ENCODE measurements around the gene SVIL. TPM values are rescaled to one million over a fixed set of nuclear protein-coding genes. Genes with fewer than 3 reads are reported as not detected.

Gene SVIL
- total and polyA plus RNA-seq, 2 of the 13 experiments (the other 11 are each of a cell fraction or from before 2014, with no cell fraction given): 3.9 to 12.1 TPM

GRCh38 chr10:29540016-29540415, 94.8 kb downstream of the SVIL start:
- H3K79me2 ChIP-seq (ENCODE audit: insufficient read depth, low read length): no peaks in the 10 kb centered on the region
- FAIRE-seq: no peak
- in situ Hi-C loops (cut with HindIII; ENCODE audit: extremely low pct_ligation_motif_present, low pct_unique_long_range_greater_than_20kb): no loop called here
- POLR2A ChIA-PET: no interaction called here
- DNase-seq (ENCODE audit: low spot score): no peak
- 98% methylated on average over 10 of the region's 10 CpGs for WGBS (ENCODE audit: low lambda C conversion rate)
- no peak overlapping the region for H3K27ac ChIP-seq (ENCODE audit: extremely low read length, insufficient read depth, low read length)
- no peaks in the 10 kb centered on the region for H3K36me3 ChIP-seq (replicated peaks in 1 of 2; ENCODE audit: control insufficient read depth in 1 of 2, insufficient read depth in 2 of 2, low read length in 2 of 2)
- CTCF ChIA-PET (ENCODE audit: low intra/inter-chr PET ratio, low total read pairs): no interaction called here
- H3K9ac ChIP-seq (ENCODE audit: insufficient read depth, low read depth, low read length): no peak overlapping the region
- no peaks in the 10 kb centered on the region for H4K20me1 ChIP-seq (ENCODE audit: insufficient read depth, low read length)
- intact Hi-C loops (cut with micrococcal nuclease; ENCODE audit: unreplicated experiment): no loop called here
- BruUV-seq (replicated peaks): no TSS peak
- H3K4me2 ChIP-seq (ENCODE audit: low read depth, low read length): no peak overlapping the region
- no peak for ATAC-seq
- peaks cover 18% of the 10 kb centered on the region for H3K4me1 ChIP-seq (ENCODE audit: insufficient read depth, low read length)
- H3K9me3 ChIP-seq (ENCODE audit: low read length): no peaks in the 10 kb centered on the region
- H2AFZ ChIP-seq (ENCODE audit: low read length): no peak overlapping the region
- TF ChIP-seq HOXA5 (CRISPR knock-in tag; IDR thresholded peaks at IDR 0.05): no peak
- TF ChIP-seq ZNF20 (CRISPR knock-in tag; IDR thresholded peaks at IDR 0.05): no peak
- no peak for TF ChIP-seq KLF16 (CRISPR knock-in tag; IDR thresholded peaks at IDR 0.05)
- no peak for TF ChIP-seq PPARG (CRISPR knock-in tag; conservative IDR thresholded peaks at IDR 0.05)
- no peak for TF ChIP-seq ZNF562 (CRISPR knock-in tag; IDR thresholded peaks at IDR 0.05; ENCODE audit: borderline replicate concordance)
- TF ChIP-seq CENPX (CRISPR knock-in tag; IDR thresholded peaks at IDR 0.05): no peak
- no peak for TF ChIP-seq HMG20A (CRISPR knock-in tag; IDR thresholded peaks at IDR 0.05; ENCODE audit: borderline replicate concordance)
- TF ChIP-seq RFX1 (IDR thresholded peaks at IDR 0.05): no peak
- TF ChIP-seq SAFB2 (CRISPR knock-in tag; IDR thresholded peaks at IDR 0.05; ENCODE audit: borderline replicate concordance, low read depth): no peak
- TF ChIP-seq CREM (IDR thresholded peaks at IDR 0.05): no peak
- no peak for TF ChIP-seq CREM (CRISPR knock-in tag; IDR thresholded peaks at IDR 0.05)
- no peak for TF ChIP-seq ZBTB49 (CRISPR knock-in tag; IDR thresholded peaks at IDR 0.05; ENCODE audit: borderline replicate concordance)
- no peak for TF ChIP-seq SYNCRIP (IDR thresholded peaks at IDR 0.05; ENCODE audit: insufficient read depth, low read depth, low read length)
- H3K27me3 ChIP-seq (ENCODE audit: control insufficient read depth in 1 of 2, insufficient read depth in 2 of 2, low read length in 2 of 2): no peaks in the 10 kb centered on the region
- H3K4me3 ChIP-seq (replicated peaks in 1 of 3; ENCODE audit: insufficient read depth in 1 of 3, low read depth in 2 of 3, low read length in 3 of 3): no peak overlapping the region
